HuH-7 (cell line): ENCODE data around the gene GDF9.

Experiments
- DNase-seq: peaks from one replicate; pipeline ENCODE4 v3.0.0; 2011; ENCODE audit warnings: low spot score

GDF9 gene

DNA sequence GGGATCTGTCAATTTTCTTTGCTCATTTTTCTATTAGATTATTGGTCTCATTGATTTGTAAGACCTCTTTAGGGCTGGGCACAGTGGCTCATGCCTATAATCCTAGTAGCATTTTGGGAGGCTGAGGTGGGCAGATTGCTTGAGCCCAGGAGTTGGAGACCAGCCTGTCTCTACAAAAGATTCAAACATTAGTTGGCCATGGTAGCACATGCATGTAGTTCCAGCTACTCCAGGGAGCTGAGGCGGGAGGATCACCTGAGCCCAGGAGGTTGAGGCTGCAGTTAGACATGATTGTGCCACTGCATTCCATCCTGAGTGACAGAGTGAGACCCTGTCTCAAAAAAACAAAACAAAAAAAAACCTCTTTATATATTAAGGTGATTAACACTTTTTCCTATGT lies 29.4 kb downstream of the GDF9 start:
- DNase-seq, result no peak

DNA sequence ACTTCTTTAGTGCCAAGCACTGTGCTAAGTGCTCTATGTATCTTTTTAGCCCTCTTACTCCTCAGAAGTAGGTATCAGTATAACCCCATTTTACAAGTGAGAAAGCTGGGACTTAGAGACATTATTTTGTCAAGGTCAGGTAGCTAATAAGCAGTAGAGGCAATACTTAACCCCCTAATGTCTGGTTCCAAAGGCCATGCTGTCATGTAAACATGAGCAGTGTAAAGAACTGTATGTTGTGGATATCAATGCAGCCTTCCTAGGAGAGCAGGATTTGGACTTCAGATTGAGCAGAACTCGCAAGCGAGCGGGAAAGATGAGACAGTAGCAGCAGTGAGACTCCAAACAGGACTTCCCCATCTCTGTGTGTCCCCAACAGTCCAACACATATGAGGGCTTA lies 32.2 kb downstream of the GDF9 start:
- no peak for DNase-seq

DNA sequence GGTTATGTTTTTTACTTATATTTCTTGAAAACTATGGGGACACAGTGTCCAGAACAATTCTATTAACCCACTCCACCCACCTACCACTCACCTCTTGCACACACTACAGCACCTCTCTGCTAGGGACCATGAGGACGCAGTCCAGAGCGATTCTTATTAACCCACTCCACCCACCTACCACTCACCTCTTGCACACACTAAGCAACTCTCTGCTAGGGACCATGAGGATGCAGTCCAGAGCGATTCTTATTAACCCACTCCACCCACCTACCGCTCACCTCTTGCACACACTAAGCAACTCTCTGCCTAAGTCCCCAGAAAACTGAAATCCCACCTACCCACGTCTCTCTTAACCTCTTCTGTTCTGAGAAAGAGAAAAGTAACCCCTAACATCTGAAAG lies 33.7 kb downstream of the GDF9 start:
- no peak for DNase-seq

DNA sequence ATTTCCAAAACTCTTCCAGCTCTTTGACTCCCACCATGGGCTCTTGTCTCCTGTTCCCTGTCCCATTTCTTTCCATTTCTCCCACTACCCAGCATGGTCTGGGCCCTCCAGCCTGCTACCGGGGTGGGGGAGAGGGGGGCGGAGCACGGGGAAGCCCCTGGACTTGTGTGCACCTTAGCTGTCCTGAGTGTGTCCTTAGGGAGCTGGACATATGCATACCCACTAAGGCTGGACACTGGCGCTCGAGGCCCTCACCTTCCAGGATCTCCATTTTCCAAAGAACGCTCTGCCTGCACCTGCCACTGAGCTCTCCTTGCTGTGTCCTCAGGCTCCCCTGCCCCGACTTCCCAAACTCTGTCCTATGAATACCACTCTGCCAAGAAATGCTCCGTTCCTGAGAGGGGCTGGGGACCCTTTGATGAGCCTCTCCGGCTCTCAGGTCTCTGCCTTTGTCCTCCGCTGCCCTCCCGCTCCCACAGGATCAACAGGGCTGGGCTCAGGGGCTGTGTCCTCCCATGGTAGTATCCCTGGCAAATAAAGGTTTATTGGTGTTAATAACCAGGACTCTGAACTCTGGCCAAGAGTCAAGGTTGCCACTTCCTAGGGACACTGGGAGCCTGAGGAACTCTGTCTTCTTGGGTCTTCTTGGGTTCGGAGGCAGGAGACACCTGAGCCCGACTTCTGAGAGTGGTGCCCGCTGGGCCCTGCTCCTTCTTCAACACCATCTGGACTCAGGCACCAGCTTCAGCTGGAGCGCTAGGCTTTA lies 35.0 kb downstream of the GDF9 start:
- no peak for DNase-seq

DNA sequence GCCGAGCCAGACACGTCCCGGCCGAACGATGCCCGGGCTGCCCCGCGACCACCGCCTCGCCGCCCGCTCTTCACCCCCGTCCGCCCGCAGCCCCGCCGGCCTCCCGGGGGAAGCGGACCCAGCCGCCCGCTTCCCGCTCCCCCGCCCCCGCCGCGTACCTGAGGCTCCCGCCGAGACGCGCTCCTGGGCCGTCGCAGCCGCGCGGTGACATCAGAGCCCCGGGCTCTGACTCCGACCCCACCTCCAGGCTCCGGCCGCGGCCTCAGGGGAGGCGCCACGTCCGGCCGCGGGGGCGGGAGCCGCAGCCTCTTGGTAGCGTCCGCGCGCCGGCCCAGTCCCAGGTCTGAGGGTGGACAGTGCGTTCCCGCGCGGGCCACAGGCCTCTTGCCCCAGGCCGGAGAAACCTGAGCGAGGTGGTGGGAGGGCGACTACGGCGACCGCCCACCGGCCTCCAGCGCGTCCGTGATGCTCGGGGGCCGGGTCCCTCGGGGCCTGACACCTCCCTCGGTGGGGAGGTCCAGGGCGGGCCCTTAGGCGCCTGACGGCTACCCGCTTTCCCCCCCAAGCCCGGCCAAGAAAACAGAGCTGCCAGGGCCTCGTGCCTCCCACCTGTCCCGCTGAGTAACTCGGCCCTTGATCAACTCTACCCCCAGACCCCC lies 35.7 kb downstream of the GDF9 start, which contains the start of gene SHROOM1:
Gene SHROOM1, minus strand, starts transcription at position 212 of the 659 bp plus-strand sequence. CDS start 4,507 bp downstream, outside the sequence.
- DNase-seq, result peak; percentile 80

DNA sequence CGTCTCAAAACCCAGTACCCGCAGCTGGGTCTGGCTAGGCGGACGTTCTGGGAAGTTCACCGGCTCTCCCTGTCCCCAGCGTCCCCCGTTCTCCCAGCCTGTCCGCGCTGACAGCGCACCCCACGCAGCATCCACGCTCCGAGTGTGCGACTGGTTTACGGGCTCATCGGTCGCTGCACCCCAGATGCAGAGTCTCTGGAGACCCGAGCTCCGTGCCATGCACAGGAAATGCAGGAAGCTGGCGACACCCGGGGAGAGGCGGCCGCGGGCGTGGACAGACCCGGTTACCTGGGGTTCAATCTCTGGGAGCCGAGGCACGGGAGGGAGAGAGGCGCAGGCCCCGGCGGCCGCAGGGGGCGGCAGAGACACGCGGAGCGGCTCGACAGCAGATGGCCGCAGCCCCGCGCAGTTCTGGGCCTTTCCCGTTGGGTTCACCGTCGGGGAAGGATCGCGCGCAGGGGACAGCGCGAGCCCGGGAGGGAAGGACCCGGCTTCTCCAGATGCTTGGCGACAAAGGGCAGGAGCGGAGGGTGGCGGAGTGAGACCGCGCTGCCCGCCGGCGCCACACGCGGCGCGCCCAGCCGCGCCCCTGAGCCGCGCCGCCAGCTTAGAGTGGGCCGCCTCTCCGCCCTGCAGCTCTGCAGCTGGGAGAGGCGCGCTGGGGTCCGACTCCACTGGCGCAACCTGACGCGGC lies 36.4 kb downstream of the GDF9 start:
- peak; percentile 92 for DNase-seq

DNA sequence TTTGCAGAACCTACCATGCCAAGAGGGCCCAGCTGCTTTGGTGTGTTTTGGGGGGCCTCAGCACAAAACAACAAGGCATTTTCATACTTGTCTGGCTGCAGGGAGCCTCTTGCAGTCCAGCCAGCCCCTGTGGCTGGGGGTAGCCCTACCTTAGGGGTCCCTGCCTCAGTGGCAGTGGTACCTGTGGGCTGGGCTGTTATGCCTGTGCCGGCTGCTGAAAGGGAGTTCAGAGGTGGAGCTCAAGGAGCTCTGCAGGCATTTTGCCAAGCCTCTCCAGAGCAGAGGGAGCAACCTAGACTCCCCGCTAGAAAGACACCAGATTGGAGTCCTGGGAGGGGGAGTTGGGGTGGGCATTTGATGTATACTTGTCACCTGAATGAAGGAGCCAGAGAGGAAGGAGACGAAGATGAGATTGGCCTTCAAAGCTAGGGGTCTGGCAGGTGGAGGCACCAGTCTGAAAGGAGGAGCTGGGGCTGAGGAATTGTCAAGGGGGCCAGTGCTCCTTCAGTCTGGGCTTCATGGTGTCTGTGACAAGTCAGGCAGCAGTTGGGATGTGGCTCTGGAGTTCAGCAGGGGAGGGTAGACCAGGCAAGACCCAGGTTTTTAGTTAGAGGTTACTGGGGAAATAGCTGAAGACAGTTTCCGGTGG lies 37.3 kb downstream of the GDF9 start:
- no peak for DNase-seq

DNA sequence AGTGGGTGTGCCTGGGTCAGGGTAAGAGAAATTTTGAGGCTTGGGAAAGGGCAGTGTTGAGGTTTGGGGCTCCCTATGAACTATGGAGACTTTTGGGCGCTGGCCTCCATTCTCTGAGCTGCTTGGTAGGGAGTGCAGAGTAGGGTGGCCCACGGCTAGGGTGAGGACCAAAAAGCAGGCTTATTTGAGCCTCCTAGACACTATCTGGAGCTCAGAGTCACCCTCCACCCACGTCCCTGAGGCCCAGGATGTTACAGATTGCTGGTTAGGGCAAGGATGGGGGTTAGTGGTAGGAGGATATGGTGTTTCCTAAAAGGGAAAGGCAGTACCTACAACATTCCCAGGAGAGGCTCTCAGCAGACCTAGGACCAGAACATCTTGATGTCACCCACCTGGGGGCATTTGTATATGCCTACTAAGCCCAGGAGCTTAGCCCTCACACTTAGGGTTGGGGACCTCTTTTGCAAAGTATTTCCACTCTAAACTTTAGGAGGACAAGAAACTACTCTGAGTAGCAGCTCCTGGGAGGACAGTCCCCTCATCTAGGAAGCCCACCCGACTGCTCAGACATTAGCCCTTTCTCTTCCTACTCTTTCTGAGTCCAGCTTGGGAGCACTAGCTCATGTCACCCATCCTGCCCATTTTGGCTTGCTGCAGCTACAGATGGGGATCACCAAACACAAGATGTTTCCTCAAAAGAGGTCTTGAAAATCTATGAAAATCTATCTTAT lies 38.2 kb downstream of the GDF9 start:
- no peak for DNase-seq

DNA sequence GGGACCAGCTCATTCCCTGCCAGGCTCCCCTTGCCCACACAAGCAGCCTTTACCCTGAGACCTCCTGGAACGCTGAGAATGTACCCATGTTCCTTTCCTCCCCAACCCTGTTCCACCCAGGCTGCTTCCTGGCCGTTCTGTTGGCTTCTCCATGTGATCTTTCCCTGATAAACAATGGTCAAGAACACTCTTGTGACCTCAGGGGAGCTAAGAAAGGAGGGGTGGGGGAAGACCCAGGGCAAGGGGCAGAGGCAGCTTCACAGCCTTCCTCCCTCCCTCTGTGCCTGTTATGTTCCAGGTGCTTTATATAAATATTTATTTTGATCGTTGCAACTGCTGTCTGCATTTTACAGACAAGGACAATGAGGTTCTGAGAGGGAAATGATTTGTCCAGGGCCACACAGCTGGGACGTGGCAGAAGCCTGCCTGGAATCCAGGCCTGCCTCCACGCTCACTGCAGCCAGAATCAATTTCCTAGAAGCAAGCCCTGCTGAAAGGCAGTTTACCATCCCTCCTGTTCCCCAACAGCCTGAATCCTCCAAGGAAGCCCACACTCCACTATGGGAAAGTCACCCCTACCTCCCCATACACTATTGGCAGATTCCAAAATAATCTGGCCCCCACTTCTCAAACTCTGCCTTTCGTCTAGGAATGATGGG lies 39.7 kb downstream of the GDF9 start:
- no peak for DNase-seq

DNA sequence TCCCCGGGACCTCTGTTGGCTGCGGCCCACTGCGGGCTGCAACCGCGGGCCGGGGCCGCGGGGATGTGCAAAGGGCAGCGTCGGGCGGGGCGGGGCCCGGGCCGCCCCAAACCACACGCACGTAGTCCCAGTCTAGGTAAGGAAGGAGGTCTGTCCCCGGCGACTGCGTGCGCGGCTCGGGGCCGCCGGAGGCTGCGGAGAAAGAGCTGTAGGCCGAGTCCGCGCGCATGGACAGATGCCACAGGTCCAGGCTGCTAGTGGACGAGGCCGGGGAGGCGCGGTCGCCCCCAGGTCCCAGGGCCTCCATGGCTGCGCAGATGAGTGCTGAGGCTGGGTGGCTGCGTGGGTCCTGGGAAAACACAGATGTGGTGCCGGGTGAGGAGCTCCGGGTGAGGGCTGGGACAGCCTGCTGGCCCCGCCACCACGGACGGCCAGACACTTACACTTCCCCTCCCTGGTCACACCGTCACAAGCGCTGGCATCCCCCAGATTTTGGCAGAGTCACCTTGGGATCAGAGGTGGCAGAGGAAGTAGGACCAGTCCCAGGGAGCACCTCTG lies 40.4 kb downstream of the GDF9 start:
- DNase-seq, result no peak

DNA sequence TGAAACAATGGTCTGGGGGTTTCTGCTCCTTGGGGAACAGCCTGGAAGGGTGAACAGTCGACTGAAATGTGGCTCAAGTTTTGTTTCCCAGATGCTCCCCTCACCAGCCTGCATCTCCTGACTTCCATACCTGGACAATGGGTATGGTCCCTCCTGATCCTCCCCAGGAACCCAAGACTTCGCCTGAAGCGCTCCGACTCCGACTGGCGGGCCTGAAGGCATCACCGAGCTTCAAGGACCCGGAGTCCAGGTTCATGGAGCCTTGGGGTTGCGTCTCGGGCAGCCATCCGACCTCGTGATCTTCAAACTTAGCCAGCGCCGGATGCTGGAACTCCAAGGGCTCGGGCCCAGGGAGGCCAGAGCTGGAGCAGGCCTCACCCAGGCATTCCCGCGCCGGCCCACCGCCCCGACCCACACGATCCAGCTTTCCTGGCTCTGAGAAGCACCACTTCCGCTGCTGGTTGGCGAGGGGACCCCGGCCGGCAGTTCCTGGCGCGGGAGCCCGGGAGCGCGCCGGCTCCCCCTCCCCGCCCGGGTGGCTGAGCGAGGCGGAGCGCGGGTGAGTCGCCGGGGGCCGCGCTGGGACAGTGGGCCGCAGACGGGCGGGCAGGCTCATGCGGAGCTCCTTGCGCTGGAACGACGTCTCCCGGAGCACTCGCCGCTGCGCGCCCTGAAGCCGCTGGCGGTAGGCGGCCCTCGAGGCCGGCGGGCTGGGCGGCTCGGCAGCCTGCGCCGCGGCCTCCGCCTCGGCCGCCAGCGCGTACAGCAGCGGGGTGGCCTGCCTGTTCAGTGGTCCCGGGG lies 41.0 kb downstream of the GDF9 start:
- DNase-seq, result no peak

DNA sequence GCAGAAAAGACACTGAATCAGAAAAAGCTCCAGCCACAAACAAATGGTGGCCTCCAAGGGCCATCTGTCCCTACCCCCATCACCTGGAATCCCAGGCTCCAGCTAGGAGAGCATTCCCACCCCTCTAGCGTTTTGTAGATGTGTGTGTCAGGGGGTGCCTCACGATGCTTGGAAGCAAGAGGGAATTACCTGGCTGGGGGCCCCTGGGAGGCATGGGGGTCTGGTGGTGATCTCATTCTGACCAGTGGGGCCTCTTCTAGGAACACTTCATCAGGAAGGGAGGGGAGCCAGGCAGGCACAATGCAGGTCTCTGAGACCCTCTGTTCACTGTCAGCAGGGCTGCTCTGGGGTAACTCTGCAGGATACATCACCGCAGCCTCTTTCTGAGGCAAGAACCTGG lies 41.8 kb downstream of the GDF9 start:
- no peak for DNase-seq

DNA sequence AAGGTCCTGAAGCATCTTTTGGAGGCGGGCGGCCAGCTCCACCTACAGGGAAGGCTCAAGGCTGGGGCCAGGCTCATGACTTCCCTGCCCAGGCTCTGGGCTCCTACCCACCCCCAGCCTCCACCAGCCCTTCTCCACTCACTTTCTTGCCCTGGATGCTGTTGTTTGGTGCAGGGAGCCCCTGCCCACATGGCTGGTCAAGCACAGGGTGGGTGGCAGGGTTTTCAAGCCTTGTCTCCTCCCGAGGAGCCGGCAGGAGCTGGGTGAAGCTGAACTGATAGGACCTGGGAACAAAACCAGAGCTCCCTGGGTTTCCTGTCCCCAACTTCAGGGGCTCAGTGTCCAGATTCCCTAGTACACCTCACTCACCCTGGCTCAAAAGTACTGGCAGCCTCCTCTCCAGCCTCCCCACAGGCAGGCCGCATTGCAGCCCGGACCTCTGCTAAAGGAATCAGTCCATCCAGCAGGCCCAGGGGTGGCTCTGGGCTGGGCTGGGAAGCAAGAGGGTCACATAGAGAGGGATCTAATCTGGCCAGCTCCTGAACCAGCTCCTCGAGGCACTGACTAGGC lies 42.7 kb downstream of the GDF9 start:
- no peak for DNase-seq

DNA sequence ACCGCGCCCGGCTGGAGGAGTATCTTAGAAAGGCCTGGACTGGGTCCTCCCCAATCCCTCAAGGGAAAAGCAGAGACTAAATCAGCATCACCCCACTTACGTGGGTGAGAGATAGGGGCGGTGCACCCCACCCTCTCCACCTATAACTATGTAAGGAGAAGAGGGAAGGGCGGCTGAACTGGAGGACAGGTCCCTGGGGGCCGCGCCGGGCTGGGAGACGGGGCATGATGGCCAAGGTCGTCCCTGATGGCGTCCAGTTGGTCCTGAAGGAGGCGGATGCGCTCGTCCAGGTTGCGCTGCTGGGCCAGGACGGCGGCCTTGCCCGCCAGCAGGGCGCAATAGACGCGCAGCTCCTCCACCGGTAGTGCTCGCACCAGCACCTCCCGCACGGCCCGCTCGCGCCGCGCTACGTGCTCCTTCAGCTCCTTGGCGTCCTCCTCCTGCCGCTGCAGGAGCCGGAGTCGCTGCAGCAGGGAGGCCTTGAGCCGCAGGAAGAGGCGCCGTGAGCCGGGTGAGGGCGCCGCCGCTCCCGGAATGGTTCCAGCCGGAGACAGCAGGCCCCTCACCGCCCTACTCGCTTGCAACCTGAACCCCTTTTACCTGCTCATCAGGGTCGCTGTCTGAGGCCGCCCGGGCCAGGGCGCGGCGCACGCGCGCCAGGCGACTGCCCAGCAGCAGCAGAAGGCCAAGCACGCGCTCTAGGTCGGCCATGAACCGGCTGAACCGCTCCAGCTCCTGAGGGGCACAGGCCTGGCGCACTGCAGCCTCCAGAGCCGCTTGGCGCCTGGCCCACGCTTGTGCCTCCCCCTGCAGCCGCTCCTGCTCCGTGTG lies 43.4 kb downstream of the GDF9 start:
- DNase-seq, result no peak

DNA sequence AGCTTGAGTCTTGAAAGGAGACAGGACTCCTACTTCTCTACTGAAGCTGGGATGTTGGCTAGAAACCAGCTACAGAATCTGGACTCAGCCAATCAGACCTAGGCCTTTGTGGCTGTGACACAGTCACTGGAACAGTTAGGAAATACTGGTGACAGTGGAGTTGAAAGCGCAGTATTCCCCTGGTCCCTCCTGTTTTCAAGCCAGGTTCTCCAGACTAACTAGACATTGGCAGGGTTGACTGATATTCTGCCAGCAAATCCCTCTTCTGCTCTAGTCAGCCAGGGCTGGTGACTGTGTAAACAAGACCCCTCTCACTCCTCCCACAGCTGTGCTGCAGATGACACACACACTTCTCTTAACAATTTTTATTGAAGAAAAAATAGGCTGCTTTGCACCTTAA lies 44.5 kb downstream of the GDF9 start:
- no peak for DNase-seq

DNA sequence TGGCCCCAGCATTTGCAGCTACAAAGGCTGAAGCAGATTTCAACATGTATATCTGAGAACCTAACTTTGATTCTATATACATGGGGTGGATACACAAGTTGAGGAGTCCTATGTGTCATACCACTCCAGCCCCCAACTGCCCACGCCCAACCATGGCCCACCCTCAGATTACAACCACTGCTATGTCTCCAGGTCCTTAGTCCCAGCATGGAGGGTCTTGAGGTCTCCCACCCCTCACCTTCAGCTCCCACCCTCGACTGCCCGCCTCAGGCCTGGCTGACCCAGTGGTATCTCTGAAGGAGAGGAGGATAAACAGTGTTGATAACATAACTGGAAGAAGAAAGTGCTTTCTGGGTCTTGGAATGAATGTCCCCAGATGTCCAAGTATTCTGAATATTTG lies 44.9 kb downstream of the GDF9 start:
- DNase-seq, result no peak

DNA sequence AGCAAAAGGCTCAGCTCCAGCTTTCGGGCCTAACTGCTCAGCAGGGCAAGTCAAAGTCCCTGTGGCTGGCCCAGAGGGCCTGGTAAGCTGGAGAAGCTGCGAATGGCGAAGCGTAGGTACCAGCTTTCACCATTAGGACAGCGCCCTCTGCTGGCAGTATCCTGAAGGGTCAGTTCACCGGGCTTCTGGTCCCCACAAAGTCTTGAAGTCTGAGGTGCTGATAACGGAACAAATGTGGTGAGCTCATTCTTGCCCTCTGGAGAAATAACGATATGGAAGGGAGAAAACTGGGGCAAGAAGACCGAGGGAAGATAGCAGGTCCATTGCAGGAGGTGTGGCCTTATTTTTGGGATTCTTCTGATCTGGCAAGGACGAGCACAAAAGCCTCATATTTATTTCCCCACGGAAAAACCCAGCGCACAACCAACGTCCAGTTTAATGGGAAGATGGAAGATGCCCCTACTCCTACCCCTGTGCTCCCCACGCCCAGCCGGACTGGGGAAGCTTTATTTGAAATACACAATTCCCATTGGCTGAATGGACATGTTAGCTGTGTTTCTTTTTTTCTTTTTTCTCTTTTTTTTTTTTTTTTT lies 46.0 kb downstream of the GDF9 start:
- DNase-seq, result peak; percentile 96

DNA sequence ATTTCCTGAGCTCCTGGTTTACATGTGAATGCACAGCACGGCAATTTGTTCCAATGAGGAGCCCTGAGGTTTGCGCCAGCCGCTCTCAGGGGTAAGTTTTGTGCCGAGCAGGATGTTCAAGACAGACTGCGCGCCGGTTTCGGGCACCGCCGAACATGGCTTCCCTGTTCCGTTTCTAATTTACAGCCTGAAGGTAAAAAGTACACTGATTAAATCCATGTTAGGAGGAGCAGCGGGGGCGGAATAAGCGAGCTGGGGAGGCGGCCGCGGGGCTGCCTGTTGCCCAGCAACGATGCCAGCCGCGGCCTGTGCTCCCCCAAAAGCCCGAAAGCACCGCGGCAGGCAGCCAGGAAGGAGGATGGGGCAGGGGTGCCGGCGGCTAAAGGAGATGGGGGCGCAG lies 46.8 kb downstream of the GDF9 start:
- no peak for DNase-seq

DNA sequence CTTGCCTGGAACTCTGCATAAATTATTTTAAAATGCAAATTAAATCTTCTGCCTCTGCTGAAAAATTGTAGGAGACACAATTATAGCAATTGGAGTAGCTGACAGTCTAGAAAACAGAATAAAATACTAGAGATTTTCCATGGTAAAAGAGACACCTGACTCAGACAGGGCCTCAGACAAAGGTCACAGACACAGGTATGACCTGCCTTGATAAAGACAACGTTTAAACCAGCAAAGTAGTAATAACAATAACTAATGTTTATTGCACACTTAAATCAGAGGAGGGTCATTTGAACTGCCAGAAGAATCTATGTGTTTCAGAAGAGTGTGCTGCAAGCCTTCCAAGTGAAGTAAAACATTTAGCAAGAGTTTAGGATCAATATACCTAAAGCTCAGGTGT lies 49.3 kb downstream of the GDF9 start:
- no peak for DNase-seq
